OCI-LY3 (cell line): ENCODE results near the gene ZNF385C.
A peak's percentile ranks its signal among the peaks of the same experiment; 100 is the strongest.

Experiments used
- H2AFZ ChIP-seq: fragments of 200-600, 300-600 bp; shearing (Covaris generic); 2 replicates; pipeline ENCODE4 v1.6.0; 2014; ENCODE audit warnings: antibody characterized with exemption, low read depth, low read length
- H3K27ac ChIP-seq: fragments of 200-600, 300-600 bp; sonication (generic); 2 replicates; pipeline ENCODE4 v1.5.1; 2014; ENCODE audit warnings: mild to moderate bottlenecking, low read length, moderate library complexity, mixed read lengths
- H3K27me3 ChIP-seq: fragments of 200-600, 300-600 bp; sonication (generic); 2 replicates; pipeline ENCODE4 v1.6.1; 2014; ENCODE audit warnings: low read depth, low read length, mixed read lengths
- H3K36me3 ChIP-seq: fragments of 200-600, 300-600 bp; sonication (generic); replicated peaks from 2 replicates; pipeline ENCODE3; 2014; ENCODE audit warnings: low read depth, low read length, mixed read lengths
- H3K4me1 ChIP-seq: fragments of 300-600, 200-600 bp; sonication (generic); 2 replicates; pipeline ENCODE4 v1.6.1; 2014; ENCODE audit warnings: low read length, mixed read lengths
- H3K4me2 ChIP-seq: fragments of 200-600, 300-600 bp; sonication (generic); 2 replicates; pipeline ENCODE4 v1.6.1; 2014; ENCODE audit warnings: low read length, mixed read lengths
- H3K4me3 ChIP-seq: fragments of 300-600, 200-600 bp; sonication (generic); 2 replicates; pipeline ENCODE4 v1.5.1; 2014; ENCODE audit warnings: antibody characterized with exemption, mild to moderate bottlenecking, low read length, moderate library complexity
- H3K79me2 ChIP-seq: fragments of 300-600, 200-600 bp; shearing (Covaris generic); 2 replicates; pipeline ENCODE4 v1.6.1; 2014; ENCODE audit warnings: mild to moderate bottlenecking, low read length, mixed read lengths
- H3K9ac ChIP-seq: fragments of 300-600, 200-600 bp; shearing (Covaris generic); 2 replicates; pipeline ENCODE4 v1.6.0; 2014; ENCODE audit warnings: mild to moderate bottlenecking, low read length, moderate library complexity
- H3K9me3 ChIP-seq: fragments of 200-600, 300-600 bp; shearing (Covaris generic); 2 replicates; pipeline ENCODE4 v1.6.1; 2014; ENCODE audit warnings: low read length, mixed read lengths; ENCODE audit not compliant: insufficient read depth
- H4K20me1 ChIP-seq: fragments of 200-600, 300-600 bp; sonication (generic); 2 replicates; pipeline ENCODE4 v1.6.1; 2016; ENCODE audit warnings: low read length, mixed read lengths; ENCODE audit not compliant: insufficient read depth
- EZH2phosphoT487 ChIP-seq: fragments of 200-600 bp; shearing (Covaris generic); IDR thresholded peaks from 2 replicates; pipeline ENCODE4 v1.6.1; 2018; ENCODE audit warnings: antibody characterized with exemption, mixed run types, low read depth
- TF ChIP-seq, protein P1 (sequence below): fragments of 200-600, 300-600 bp; sonication (generic); IDR thresholded peaks from 2 replicates; pipeline ENCODE4 v1.5.1; 2014; ENCODE audit warnings: antibody characterized with exemption, low read length, low read depth

Gene ZNF385C

DNA sequence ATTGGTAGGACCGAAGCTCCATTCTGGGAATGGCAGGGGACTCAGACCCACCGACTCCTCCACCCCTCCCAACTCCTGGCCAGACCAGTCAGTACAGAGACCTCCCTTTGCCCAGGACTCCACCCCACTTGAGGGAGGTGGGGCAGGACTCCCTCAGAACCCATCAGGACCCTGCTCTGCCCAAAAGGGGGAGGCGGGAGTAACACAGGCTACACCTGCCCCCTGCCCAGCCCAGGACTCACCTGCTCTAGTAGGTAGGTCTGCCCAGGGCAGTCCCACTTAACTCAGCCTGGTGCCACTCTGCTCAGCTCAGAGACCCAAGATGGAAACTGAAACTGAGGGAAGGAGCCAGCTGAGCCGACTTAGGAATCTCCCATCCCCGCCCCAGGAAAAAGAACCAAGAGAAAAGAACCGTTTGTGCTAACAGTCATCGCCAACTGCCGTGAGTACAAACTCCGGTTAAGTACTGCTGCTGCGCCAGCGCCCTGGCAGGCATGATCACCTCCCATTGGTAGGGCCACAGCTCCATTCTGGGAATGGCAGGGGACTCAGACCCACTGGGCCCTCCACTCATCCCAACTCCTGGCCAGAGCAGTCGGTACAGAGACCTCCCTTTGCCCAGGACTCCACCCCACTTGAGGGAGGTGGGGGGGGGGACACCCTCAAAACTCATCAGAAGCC is 13.7 kb upstream of the ZNF385C start:
- Histone ChIP-seq H3K79me2 (no peaks in the 10 kb centered on the region), H3K36me3 (peaks cover 10% of the 10 kb centered on the region), H3K9ac (peak overlapping the region; percentile 87), H3K4me1 (peaks cover 48% of the 10 kb centered on the region), H2AFZ (no peak overlapping the region), H3K9me3 (no peaks in the 10 kb centered on the region), H3K27me3 (no peaks in the 10 kb centered on the region), H3K4me2 (peak overlapping the region; percentile 97), H4K20me1 (no peaks in the 10 kb centered on the region), H3K27ac (peak overlapping the region; percentile 83), H3K4me3 (peak overlapping the region; percentile 80)
- no peak for TF ChIP-seq EZH2phosphoT487

DNA sequence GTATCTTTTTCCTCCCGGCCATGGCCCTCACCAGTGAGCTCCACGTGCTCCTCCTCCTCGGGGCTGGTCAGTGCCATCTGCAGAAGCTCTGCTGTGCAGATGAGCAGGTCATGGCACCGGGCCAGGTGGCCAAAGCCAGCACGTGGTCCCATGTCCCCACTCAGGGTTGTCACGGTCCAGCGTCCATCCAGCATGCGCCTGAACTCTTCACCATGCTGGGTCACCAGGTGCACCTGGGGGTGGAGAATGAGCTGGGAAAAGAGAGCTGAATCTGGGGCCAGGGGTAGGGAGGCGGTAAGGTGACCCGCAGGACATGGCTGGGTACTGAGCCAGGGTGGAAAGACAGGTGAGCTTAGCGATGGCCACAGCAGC is 13.0 kb upstream of the ZNF385C start:
- Histone ChIP-seq H2AFZ (no peak overlapping the region), H4K20me1 (no peaks in the 10 kb centered on the region), H3K79me2 (no peaks in the 10 kb centered on the region), H3K4me3 (no peak overlapping the region), H3K9ac (no peak overlapping the region), H3K27ac (no peak overlapping the region), H3K4me2 (no peak overlapping the region), H3K27me3 (no peaks in the 10 kb centered on the region), H3K9me3 (no peaks in the 10 kb centered on the region), H3K36me3 (peaks cover 8% of the 10 kb centered on the region), H3K4me1 (peaks cover 41% of the 10 kb centered on the region)
- TF ChIP-seq EZH2phosphoT487, result no peak
- TF ChIP-seq, protein P1, sequence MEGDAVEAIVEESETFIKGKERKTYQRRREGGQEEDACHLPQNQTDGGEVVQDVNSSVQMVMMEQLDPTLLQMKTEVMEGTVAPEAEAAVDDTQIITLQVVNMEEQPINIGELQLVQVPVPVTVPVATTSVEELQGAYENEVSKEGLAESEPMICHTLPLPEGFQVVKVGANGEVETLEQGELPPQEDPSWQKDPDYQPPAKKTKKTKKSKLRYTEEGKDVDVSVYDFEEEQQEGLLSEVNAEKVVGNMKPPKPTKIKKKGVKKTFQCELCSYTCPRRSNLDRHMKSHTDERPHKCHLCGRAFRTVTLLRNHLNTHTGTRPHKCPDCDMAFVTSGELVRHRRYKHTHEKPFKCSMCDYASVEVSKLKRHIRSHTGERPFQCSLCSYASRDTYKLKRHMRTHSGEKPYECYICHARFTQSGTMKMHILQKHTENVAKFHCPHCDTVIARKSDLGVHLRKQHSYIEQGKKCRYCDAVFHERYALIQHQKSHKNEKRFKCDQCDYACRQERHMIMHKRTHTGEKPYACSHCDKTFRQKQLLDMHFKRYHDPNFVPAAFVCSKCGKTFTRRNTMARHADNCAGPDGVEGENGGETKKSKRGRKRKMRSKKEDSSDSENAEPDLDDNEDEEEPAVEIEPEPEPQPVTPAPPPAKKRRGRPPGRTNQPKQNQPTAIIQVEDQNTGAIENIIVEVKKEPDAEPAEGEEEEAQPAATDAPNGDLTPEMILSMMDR, result no peak

- Histone ChIP-seq H3K36me3 (peaks cover 7% of the 10 kb centered on the region), H3K79me2 (no peaks in the 10 kb centered on the region), H3K27ac (no peak overlapping the region), H3K4me2 (no peak overlapping the region), H3K4me1 (peaks cover 35% of the 10 kb centered on the region), H3K27me3 (no peaks in the 10 kb centered on the region), H3K9me3 (no peaks in the 10 kb centered on the region), H3K4me3 (no peak overlapping the region), H4K20me1 (no peaks in the 10 kb centered on the region), H3K9ac (no peak overlapping the region), H2AFZ (no peak overlapping the region)
- TF ChIP-seq, protein P1, result no peak
- no peak for TF ChIP-seq EZH2phosphoT487
These were observed 12.3 kb upstream of the ZNF385C start for GRCh38 chr17:42110301-42111264.

DNA sequence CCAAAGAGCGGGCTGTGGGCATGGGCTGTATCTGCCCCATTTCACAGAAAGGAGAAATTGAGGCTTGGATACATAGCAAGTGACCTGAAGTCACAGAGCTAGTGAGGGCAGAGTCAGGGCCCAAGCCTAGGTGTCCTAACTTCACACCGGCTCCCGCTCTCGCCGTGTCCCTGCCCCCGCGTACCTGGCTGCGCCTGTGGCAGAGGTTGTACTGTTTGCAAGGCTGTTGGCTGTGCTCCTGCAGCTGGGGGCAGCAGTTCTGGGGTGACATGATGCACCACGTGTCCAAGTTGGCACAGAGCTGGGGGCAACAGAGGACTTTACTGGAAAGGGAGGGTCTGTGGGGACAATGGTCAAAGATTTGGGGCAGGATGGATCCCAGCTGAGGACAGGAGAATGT is 10.8 kb upstream of the ZNF385C start:
- no peaks in the 10 kb centered on the region for H3K27me3 ChIP-seq
- H4K20me1 ChIP-seq, result no peaks in the 10 kb centered on the region
- H3K27ac ChIP-seq, result no peak overlapping the region
- H3K9me3 ChIP-seq, result no peaks in the 10 kb centered on the region
- peaks cover 24% of the 10 kb centered on the region for H3K4me1 ChIP-seq
- no peak overlapping the region for H3K4me3 ChIP-seq
- no peak overlapping the region for H3K4me2 ChIP-seq
- no peaks in the 10 kb centered on the region for H3K79me2 ChIP-seq
- H3K36me3 ChIP-seq, result peaks cover 3% of the 10 kb centered on the region
- H2AFZ ChIP-seq, result no peak overlapping the region
- H3K9ac ChIP-seq, result no peak overlapping the region
- no peak for TF ChIP-seq EZH2phosphoT487
- TF ChIP-seq, protein P1, result no peak
